Erythroblast (primary cell): Measurements from ENCODE around the gene PLEKHH2.

Source experiments
- GATA1 ChIP-seq: IDR thresholded peaks from 2 replicates; pipeline ENCODE4 v1.6.1; 2011; ENCODE audit warnings: low read depth, mild to moderate bottlenecking, control low read depth, low read length, moderate library complexity
- POLR2A ChIP-seq: IDR thresholded peaks from 2 replicates; pipeline ENCODE4 v1.6.1; 2011; ENCODE audit warnings: mild to moderate bottlenecking, low read length

GRCh38 chr2:43774617-43775016 lies 137.6 kb downstream of the PLEKHH2 start:
- TF ChIP-seq POLR2A (no peak), GATA1 (no peak)
